Endothelial cell (in vitro differentiated cells): ENCODE results near the gene ANKFY1. TPM values are rescaled to one million over a fixed set of nuclear protein-coding genes. Genes with fewer than 3 reads are reported as not detected.

ENCODE experiments used
- total RNA-seq: library from RNA; stranded (reverse); fragmentation: NEBNext Ultra II Directional; extraction: Animal tissue kit (Norgen Biotek cat#: 25700); gene quantifications from one replicate; pipeline ENCODE4 v1.2.1, GENCODE V29; 2021; ENCODE audit not compliant: unreplicated experiment

Gene ANKFY1
- total RNA-seq, 1 donor from 2014 or later = 41.6 TPM

Other genes with a start within 250 kb of the ANKFY1 start
- gene ZZEF1, start 120.9 kb downstream of the ANKFY1 start, total RNA-seq = 43.3 TPM
- 29.9 TPM for gene CYB5D2, start 120.8 kb downstream of the ANKFY1 start, total RNA-seq
- 88.0 TPM for gene UBE2G1, start 102.7 kb upstream of the ANKFY1 start, total RNA-seq
- 0.18 TPM for gene SPNS3, start 170.0 kb upstream of the ANKFY1 start, total RNA-seq
- 187 TPM for gene SPNS2, start 234.9 kb upstream of the ANKFY1 start, total RNA-seq